ENCODE results near the gene FOXE3.

Gene FOXE3

DNA sequence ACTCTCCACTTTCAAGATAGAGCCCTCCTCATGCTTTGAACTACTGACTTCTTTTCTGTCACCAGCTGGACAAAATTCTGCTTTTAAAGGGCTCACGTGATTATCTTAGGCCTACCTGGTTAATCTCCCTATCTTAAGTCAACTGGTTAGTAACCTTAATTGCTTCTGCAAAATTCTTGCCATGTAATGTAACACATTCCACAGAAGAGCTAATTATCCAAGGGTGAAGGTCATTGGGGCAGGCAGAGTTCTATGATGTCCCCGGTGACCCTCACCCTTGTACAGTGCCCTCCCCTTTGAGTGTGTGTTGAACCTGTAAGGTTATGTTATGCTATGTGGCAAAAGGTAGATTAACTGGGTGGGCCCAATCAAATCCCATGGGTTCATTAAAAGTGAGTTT, 25.2 kb upstream of the FOXE3 start:
- Histone ChIP-seq H3K4me3 (no peak overlapping the region), H3K27me3 (ENCODE audit: low read depth) (peaks cover 10% of the 10 kb centered on the region), H3K36me3 (replicated peaks) (no peaks in the 10 kb centered on the region), H3K9me3 (no peaks in the 10 kb centered on the region), H3K4me1 (0 out of 2 replicates have a peak, but pooled peaks cover 4% of the 10 kb centered on the region)
- no peak for DNase-seq (ENCODE audit: low spot score in 2 of 2)
- in situ Hi-C loops (cut with MboI; ENCODE audit: low sequenced_read_pairs), result no loop called here

- no peak for DNase-seq (ENCODE audit: low spot score in 2 of 2)
- 0 out of 2 replicates have a peak, but pooled peaks cover 4% of the 10 kb centered on the region for H3K4me1 ChIP-seq
- in situ Hi-C loops (cut with MboI; ENCODE audit: low sequenced_read_pairs), result no loop called here
- H3K4me3 ChIP-seq, result no peak overlapping the region
- no peaks in the 10 kb centered on the region for H3K36me3 ChIP-seq (replicated peaks)
- no peaks in the 10 kb centered on the region for H3K9me3 ChIP-seq
- H3K27me3 ChIP-seq (ENCODE audit: low read depth), result peaks cover 10% of the 10 kb centered on the region
Measured at GRCh38 chr1:47393141-47393540, 22.9 kb upstream of the FOXE3 start.

GRCh38 chr1:47395433-47395832, 20.7 kb upstream of the FOXE3 start:
- Histone ChIP-seq H3K9me3 (no peaks in the 10 kb centered on the region), H3K36me3 (replicated peaks) (no peaks in the 10 kb centered on the region), H3K27me3 (ENCODE audit: low read depth) (peaks cover 10% of the 10 kb centered on the region), H3K4me1 (0 out of 2 replicates have a peak, but pooled peaks cover 4% of the 10 kb centered on the region), H3K4me3 (no peak overlapping the region)
- DNase-seq (ENCODE audit: low spot score in 2 of 2), result no peak
- in situ Hi-C loops (cut with MboI; ENCODE audit: low sequenced_read_pairs), result no loop called here

GRCh38 chr1:47396671-47397196, 19.4 kb upstream of the FOXE3 start:
- DNase-seq (ENCODE audit: low spot score in 2 of 2), result no peak
- Histone ChIP-seq H3K4me3 (no peak overlapping the region), H3K9me3 (no peaks in the 10 kb centered on the region), H3K36me3 (replicated peaks) (no peaks in the 10 kb centered on the region), H3K27me3 (ENCODE audit: low read depth) (peaks cover 12% of the 10 kb centered on the region), H3K4me1 (0 out of 2 replicates have a peak, but pooled peaks cover 4% of the 10 kb centered on the region)
- in situ Hi-C loops (cut with MboI; ENCODE audit: low sequenced_read_pairs), result no loop called here

- in situ Hi-C loops (cut with MboI; ENCODE audit: low sequenced_read_pairs), result no loop called here
- H3K27me3 ChIP-seq (ENCODE audit: low read depth), result peaks cover 3% of the 10 kb centered on the region; the same call in 1 of the 2 replicates
- H3K4me3 ChIP-seq, result no peak overlapping the region
- no peaks in the 10 kb centered on the region for H3K36me3 ChIP-seq (replicated peaks)
- H3K9me3 ChIP-seq, result no peaks in the 10 kb centered on the region
- DNase-seq (ENCODE audit: low spot score in 2 of 2), result no peak
- H3K4me1 ChIP-seq, result 0 out of 2 replicates have a peak, but pooled peaks cover 4% of the 10 kb centered on the region
Measured at GRCh38 chr1:47399138-47399845, 16.8 kb upstream of the FOXE3 start.

DNA sequence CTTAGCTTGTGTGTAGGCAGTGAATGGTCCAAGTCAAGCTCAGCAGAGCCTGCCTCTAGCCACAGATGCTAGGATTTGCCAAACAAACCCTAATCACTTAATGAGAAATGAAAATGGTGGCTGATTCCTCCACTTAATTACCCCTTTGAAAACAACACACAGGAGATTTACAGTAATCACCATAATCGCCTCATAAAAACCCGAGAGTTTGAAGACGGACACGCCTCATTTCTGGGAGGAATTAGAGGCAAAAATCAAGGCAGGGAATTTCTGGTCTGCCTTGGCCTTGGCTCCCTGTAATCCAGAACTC, 16.3 kb upstream of the FOXE3 start:
- no peaks in the 10 kb centered on the region for H3K9me3 ChIP-seq
- 0 out of 2 replicates have a peak, but pooled peaks cover 4% of the 10 kb centered on the region for H3K4me1 ChIP-seq
- H3K36me3 ChIP-seq (replicated peaks), result no peaks in the 10 kb centered on the region
- DNase-seq (ENCODE audit: low spot score in 2 of 2), result no peak
- H3K27me3 ChIP-seq (ENCODE audit: low read depth), result 0 out of 2 replicates have a peak, but pooled peaks cover 3% of the 10 kb centered on the region
- H3K4me3 ChIP-seq, result no peak overlapping the region
- in situ Hi-C loops (cut with MboI; ENCODE audit: low sequenced_read_pairs), result no loop called here

DNA sequence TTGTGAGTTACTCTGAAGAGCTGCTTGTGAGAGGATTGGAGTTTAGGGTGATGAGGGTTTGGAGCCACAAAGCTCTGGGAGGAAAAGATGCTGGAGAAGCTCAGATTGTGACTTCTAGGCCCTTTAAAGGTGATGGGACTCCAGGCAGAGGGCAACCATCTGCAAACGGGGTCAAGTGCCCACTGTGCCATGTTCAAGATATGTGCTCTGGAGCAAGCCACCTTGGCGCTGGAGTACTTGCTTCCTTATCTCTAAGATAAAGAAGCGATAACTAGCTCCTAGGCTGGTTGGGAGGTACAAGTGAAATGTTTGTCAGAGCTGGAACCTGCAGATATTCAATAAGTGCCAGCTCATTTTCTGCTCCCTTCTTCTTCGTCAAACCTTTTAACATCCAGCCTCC, 14.3 kb upstream of the FOXE3 start:
- Histone ChIP-seq H3K27me3 (ENCODE audit: low read depth) (0 out of 2 replicates have a peak, but pooled peaks cover 3% of the 10 kb centered on the region), H3K36me3 (replicated peaks) (no peaks in the 10 kb centered on the region), H3K9me3 (no peaks in the 10 kb centered on the region), H3K4me1 (no peaks in the 10 kb centered on the region), H3K4me3 (no peak overlapping the region)
- in situ Hi-C loops (cut with MboI; ENCODE audit: low sequenced_read_pairs), result no loop called here
- DNase-seq (ENCODE audit: low spot score in 2 of 2), result no peak

DNA sequence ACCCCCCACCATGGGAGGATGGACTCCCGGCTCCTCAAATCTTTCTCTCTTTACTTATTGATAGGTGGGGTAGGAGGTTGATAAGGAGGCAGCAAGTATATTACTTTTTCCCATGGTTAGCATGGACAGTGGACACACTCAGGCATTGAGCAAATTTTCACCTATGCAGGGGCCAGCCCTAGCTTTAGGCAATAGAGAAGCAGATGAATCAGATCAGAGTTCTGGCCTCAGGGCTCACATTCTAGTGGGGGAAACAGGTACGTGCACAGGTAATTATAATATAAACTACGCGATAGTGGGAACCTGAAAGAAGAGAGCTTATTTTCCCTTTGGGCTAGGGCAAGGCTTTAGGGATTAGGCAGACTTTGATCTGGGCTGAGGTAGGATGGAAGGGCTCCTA, 13.5 kb upstream of the FOXE3 start:
- no peak for DNase-seq (ENCODE audit: low spot score in 2 of 2)
- H3K27me3 ChIP-seq (ENCODE audit: low read depth), result 0 out of 2 replicates have a peak, but pooled peaks cover 3% of the 10 kb centered on the region

DNA sequence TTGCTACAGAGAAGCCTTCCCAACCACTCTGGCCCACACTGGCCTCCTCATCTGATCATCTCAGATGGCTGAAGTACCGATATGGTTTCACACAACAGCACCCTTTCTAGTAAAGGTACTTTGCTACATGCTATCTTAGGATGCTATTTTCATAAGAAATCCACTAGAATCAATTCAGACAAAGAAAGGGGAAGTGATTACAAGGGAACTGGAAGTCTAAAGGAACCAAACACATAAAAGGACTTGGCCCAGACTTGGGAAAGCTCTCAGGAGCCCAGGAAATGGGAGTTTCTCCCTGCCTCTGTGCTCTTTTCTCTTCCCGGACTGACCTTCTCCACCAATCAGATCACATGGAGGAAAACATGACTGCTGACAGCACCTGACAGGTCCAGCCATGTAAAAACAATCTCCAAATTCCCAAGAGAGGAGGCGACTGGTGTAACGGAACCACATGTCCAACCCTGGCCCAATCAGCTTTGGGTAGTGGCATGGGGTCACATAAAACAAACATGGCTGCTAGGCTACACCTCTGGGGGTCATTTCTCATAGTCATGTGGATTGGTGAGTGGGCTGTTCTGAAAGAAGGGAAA, 12.7 kb upstream of the FOXE3 start:
- H3K4me1 ChIP-seq, result no peaks in the 10 kb centered on the region
- in situ Hi-C loops (cut with MboI; ENCODE audit: low sequenced_read_pairs), result no loop called here
- H3K4me3 ChIP-seq, result no peak overlapping the region
- no peaks in the 10 kb centered on the region for H3K36me3 ChIP-seq (replicated peaks)
- H3K9me3 ChIP-seq, result no peaks in the 10 kb centered on the region
- 0 out of 2 replicates have a peak, but pooled peaks cover 3% of the 10 kb centered on the region for H3K27me3 ChIP-seq (ENCODE audit: low read depth)
- DNase-seq (ENCODE audit: low spot score in 2 of 2), result no peak

More for the DNA sequence above, 13.5 kb upstream of the FOXE3 start:
- Histone ChIP-seq H3K4me3 (no peak overlapping the region), H3K4me1 (no peaks in the 10 kb centered on the region), H3K36me3 (replicated peaks) (no peaks in the 10 kb centered on the region), H3K9me3 (no peaks in the 10 kb centered on the region)
- in situ Hi-C loops (cut with MboI; ENCODE audit: low sequenced_read_pairs), result no loop called here

DNA sequence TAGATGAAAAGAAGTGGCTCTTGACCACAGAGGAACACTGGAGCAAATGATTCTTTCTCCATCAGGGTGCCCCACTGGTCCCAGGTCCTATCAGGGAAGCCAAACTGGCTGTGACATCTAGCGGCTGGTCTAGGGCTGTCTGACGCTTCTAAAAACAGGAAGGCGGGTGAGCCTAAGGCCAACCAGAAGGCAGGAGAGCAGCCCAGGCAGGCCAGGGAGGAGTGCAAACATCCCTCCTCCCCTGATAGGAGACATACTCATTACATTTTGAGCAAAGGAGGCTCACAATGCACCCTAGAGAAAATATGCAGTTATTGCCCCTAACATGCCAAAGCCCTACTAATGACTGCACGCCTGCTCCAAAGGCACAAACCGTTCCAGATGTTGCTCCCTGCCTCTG, 10.4 kb upstream of the FOXE3 start:
- Histone ChIP-seq H3K4me1 (no peaks in the 10 kb centered on the region), H3K36me3 (replicated peaks) (no peaks in the 10 kb centered on the region), H3K4me3 (no peak overlapping the region), H3K27me3 (ENCODE audit: low read depth) (0 out of 2 replicates have a peak, but pooled peaks cover 3% of the 10 kb centered on the region), H3K9me3 (no peaks in the 10 kb centered on the region)
- DNase-seq (ENCODE audit: low spot score in 2 of 2), result no peak
- in situ Hi-C loops (cut with MboI; ENCODE audit: low sequenced_read_pairs), result no loop called here

DNA sequence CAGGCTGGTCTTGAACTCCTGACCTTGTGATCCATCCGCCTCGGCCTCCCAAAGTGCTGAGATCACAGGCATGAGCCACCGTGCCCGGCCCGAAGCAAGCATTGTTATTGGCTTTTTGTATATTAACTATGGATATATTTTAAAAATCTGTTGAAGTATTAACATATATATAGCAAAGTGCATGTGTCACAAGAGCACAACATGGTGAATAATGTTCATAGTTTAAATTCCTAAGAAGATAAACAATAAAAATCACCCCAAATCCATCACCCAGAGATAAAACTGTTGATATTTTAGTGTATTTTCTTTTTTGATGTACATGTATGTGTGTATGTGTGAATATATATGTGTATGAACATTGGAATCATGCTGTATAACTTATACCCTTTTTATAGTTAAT, 9.1 kb upstream of the FOXE3 start:
- Histone ChIP-seq H3K9me3 (no peaks in the 10 kb centered on the region), H3K4me1 (no peaks in the 10 kb centered on the region), H3K36me3 (replicated peaks) (no peaks in the 10 kb centered on the region), H3K27me3 (ENCODE audit: low read depth) (no peaks in the 10 kb centered on the region), H3K4me3 (no peak overlapping the region)
- in situ Hi-C loops (cut with MboI; ENCODE audit: low sequenced_read_pairs), result no loop called here
- no peak for DNase-seq (ENCODE audit: low spot score in 2 of 2)

DNA sequence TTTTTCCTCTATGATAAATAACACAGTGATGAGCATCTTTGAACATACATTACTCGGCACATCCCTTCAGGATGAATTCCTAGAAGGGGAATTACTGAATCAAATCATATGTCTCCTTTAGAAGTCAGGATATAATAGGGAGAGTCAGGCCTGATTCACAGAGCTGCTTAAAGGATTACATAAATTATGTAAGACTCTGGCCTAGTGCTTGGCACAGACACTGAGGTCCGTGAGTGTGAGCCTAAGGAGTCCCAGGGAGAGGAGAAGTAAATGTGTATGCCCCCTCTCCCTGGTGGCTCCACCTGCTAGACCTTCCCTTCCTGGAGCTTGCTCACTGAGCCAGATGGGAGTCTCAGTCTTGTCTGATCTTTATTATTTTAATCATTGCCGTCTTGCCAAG, 8.6 kb upstream of the FOXE3 start:
- in situ Hi-C loops (cut with MboI; ENCODE audit: low sequenced_read_pairs), result no loop called here
- Histone ChIP-seq H3K36me3 (replicated peaks) (no peaks in the 10 kb centered on the region), H3K4me3 (no peak overlapping the region), H3K4me1 (no peaks in the 10 kb centered on the region), H3K9me3 (no peaks in the 10 kb centered on the region), H3K27me3 (ENCODE audit: low read depth) (no peaks in the 10 kb centered on the region)
- no peak for DNase-seq (ENCODE audit: low spot score in 2 of 2)

GRCh38 chr1:47409311-47410067, 6.6 kb upstream of the FOXE3 start:
- in situ Hi-C loops (cut with MboI; ENCODE audit: low sequenced_read_pairs), result no loop called here
- no peaks in the 10 kb centered on the region for H3K9me3 ChIP-seq
- no peaks in the 10 kb centered on the region for H3K27me3 ChIP-seq (ENCODE audit: low read depth)
- H3K36me3 ChIP-seq (replicated peaks), result no peaks in the 10 kb centered on the region
- DNase-seq (ENCODE audit: low spot score in 2 of 2), result no peak
- H3K4me1 ChIP-seq, result no peaks in the 10 kb centered on the region
- no peak overlapping the region for H3K4me3 ChIP-seq

DNA sequence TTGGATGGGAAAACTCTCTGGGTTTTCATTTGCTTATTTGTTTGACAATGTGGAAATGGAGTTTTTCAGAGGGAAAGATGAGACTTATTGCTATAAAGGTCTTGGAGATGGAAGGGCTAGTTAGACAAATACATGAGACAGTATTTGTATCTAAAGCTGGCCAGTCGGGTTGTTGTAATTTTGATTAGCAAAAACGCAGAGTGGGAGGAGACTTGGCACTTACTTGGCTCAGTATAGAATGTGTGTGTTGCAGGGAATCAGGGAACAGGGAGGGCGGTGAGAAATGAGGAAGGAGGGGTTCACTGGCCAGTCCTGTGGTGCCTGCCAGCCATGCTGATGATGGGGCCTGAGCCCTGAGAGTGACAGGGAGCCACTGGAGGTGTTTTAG, 6.0 kb upstream of the FOXE3 start:
- no peak for DNase-seq (ENCODE audit: low spot score in 2 of 2)
- Histone ChIP-seq H3K36me3 (replicated peaks) (no peaks in the 10 kb centered on the region), H3K4me1 (no peaks in the 10 kb centered on the region), H3K9me3 (no peaks in the 10 kb centered on the region), H3K4me3 (no peak overlapping the region), H3K27me3 (ENCODE audit: low read depth) (no peaks in the 10 kb centered on the region)
- in situ Hi-C loops (cut with MboI; ENCODE audit: low sequenced_read_pairs), result no loop called here

Measured in HAP-1 (cell line).